GM15510 (cell line): ENCODE data around the gene MEFV.

Experiments
- POLR2A ChIP-seq: IDR thresholded peaks from 3 replicates; pipeline ENCODE4 v1.6.1; 2011; ENCODE audit warnings: borderline replicate concordance; ENCODE audit not compliant: insufficient read length; ENCODE audit errors: extremely low read depth

The MEFV gene

GRCh38 chr16:3207086-3207953 is 49.1 kb downstream of the MEFV start:
- no peak for TF ChIP-seq POLR2A

DNA sequence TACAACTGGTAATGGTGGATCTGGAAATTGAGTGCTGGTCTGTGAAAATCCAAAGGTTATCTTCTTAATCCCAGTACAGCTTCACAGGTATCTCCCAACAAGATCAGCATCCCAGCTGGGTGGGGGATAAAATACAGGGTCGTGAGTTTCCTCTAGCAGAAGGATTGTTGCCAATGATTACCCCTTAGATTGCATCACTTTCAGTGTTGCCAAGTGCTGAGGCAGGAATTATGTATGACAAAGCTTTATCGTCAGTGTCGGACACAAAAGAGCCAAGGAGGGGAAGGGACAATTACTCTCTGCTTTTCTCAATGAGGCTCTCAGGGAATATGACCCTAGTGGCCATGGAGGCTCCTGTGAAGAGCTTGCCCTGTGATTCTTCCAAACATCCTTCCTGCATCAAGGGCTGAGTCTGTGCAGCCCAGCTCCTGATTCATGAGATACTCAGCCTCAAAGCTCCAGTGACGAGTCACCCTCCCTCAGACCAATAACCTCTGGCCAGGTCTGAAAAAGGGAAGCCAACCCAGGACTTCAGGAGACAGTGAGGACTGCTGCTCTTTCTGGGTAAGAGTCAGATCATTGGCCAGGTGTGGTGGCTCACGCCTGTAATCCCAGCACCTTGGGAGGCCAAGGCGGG is 53.4 kb downstream of the MEFV start:
- TF ChIP-seq POLR2A = no peak

DNA sequence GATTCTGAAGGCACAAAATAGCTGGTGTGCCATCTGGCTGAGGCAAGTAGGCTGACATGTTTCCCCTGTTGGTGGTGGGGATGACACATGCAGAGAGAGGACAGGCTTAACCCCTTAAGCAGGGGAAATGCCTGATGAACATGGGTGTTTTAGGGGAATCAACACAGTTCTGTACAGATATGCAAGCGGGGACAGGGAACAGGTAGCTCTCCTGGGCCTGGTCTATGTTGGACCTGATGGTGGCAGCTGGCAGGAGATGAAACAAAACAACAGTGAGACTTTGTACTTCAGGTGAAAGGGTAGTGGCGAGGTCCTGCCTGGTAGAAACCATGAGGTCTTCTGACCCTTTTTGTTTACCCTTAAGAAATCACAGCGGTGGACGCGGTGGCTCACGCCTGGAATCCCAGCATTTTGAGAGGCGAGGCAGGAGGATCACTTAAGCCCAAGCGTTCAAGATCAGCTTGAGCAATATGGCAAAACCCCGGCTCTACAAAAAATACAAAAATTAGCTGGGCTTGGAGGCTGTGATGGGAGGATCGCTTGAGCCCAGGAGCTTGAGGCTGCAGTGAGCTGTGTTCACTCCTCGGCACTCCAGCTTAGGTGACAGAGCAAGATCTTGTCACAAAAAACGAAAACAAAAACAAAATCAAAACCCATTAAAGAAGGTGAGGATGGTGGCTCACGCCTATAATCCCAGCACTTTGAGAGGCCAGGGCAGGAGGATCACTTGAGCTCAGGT is 57.9 kb downstream of the MEFV start:
- TF ChIP-seq POLR2A = no peak

GRCh38 chr16:3195975-3196374 is 60.5 kb downstream of the MEFV start:
- no peak for TF ChIP-seq POLR2A

DNA sequence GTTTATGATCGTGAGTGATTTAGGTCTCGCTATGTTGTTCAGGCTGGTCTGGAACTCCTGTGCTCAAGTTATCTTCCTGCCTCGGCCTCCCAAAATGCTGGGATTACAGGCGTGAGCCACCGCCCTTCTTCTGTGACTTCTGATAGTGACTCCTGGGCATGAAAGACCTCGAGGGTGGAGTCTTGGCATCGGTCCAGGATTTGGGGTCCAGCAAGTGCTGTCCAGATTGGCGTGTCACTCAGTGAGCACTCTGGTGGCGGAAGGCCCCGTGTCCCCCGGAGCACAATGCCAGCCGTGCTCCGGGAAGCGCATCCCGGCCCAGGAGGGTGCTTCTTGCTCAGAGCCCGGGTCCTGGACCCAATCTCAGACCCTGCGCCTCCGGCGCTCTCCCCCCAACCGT is 61.6 kb downstream of the MEFV start:
- TF ChIP-seq POLR2A = no peak

- no peak for TF ChIP-seq POLR2A
These were observed 62.9 kb downstream of the MEFV start for GRCh38 chr16:3193221-3194212.

- TF ChIP-seq POLR2A = no peak
These were observed 63.9 kb downstream of the MEFV start for GRCh38 chr16:3192476-3193019.
